GM12878 (cell line): ENCODE data around the gene POU6F2. TPM values are rescaled to one million over a fixed set of nuclear protein-coding genes. Genes with fewer than 3 reads are reported as not detected.

Source experiments
- ATAC-seq: fragments of 200-7000 bp; cut with Tn5 transposase; 3 replicates; pipeline ENCODE4 v1.9.1; 2020; ENCODE audit warnings: mild to moderate bottlenecking, moderate library complexity
- BruUV-seq: library from RNA; stranded (reverse); fragments of 400-500 nt; replicated peaks from 2 replicates; lab custom pipeline; 2021; lab: Mats Ljungman, UMichigan
- CTCF ChIA-PET: fragments of 300-600 bp; sonication (Branson Sonifier 250); formaldehyde crosslinking; extraction: SDS; loops from one replicate; lab custom pipeline; 2021; ENCODE audit warnings: inconsistent platforms; lab: Yijun Ruan, JAX
- POLR2A ChIA-PET: fragments of 350-600 bp; formaldehyde crosslinking; extraction: SDS; loops from one replicate; lab custom pipeline; 2021; ENCODE audit warnings: inconsistent platforms; lab: Charles Lee
- RAD21 ChIA-PET: fragments of 300-600 bp; sonication (Branson Sonifier 250); formaldehyde crosslinking; loops from one replicate; lab custom pipeline; 2023; ENCODE audit warnings: antibody characterized with exemption; ENCODE audit not compliant: unreplicated experiment; lab: Charles Lee
- SMC1A ChIA-PET: fragments of 300-600 bp; sonication (Branson Sonifier 250); formaldehyde crosslinking; loops from one replicate; lab custom pipeline; 2023; ENCODE audit not compliant: unreplicated experiment, uncharacterized antibody; lab: Charles Lee
- DNase-seq: peaks from one replicate; pipeline ENCODE4 v3.0.0-alpha.2; 2011; ENCODE audit warnings: low read depth, low spot score
- FAIRE-seq: peaks from 3 replicates; lab custom pipeline; 2011; peaks lifted over from hg19 to GRCh38; lab: Jason Lieb, UNC
- H2AFZ ChIP-seq: 2 replicates; pipeline ENCODE4 v1.6.0; 2011; ENCODE audit warnings: low read depth, low read length, control low read depth; ENCODE audit not compliant: control insufficient read depth
- H3K27ac ChIP-seq: 2 replicates; pipeline ENCODE4 v1.5.1; 2011; ENCODE audit warnings: control low read depth; ENCODE audit not compliant: control insufficient read depth, insufficient read depth
- H3K27me3 ChIP-seq, 2 experiments: replicated peaks in 1 of 2; 2 replicates each; pipeline versions ENCODE4 v1.6.0 to v1.6.1; 2011; ENCODE audit warnings: low read length in 1 of 2; ENCODE audit not compliant: control insufficient read depth in 2 of 2, insufficient read depth in 2 of 2
- H3K36me3 ChIP-seq, 2 experiments: 2 replicates each; pipeline ENCODE4 v1.5.1; 2011; ENCODE audit warnings: low read length in 1 of 2; ENCODE audit not compliant: control insufficient read depth in 2 of 2, insufficient read depth in 2 of 2
- H3K4me1 ChIP-seq: 2 replicates; pipeline ENCODE4 v1.6.1; 2011; ENCODE audit warnings: mild to moderate bottlenecking, low read length, moderate library complexity, mixed read lengths; ENCODE audit not compliant: control insufficient read depth, insufficient read depth
- H3K4me2 ChIP-seq: 2 replicates; pipeline ENCODE4 v1.6.0; 2011; ENCODE audit warnings: control low read depth; ENCODE audit not compliant: control insufficient read depth, insufficient read depth
- H3K4me3 ChIP-seq: fragments of 200-600 bp; sonication (generic); 2 replicates; pipeline ENCODE4 v1.5.1; 2016
- H3K79me2 ChIP-seq: 2 replicates; pipeline ENCODE4 v1.6.0; 2011; ENCODE audit warnings: low read length; ENCODE audit not compliant: control insufficient read depth, insufficient read depth
- H3K9ac ChIP-seq: 2 replicates; pipeline ENCODE4 v1.8.0; 2011; ENCODE audit warnings: low read length, control low read depth, mixed read lengths; ENCODE audit not compliant: control insufficient read depth, insufficient read depth
- H3K9me3 ChIP-seq: replicated peaks from 3 replicates; pipeline ENCODE4 v1.5.1; 2011; ENCODE audit warnings: mild to moderate bottlenecking, low read length; ENCODE audit not compliant: control insufficient read depth, insufficient read depth
- H4K20me1 ChIP-seq: 2 replicates; pipeline ENCODE4 v1.6.0; 2011; ENCODE audit not compliant: control insufficient read depth, insufficient read depth
- CHD2 ChIP-seq: IDR thresholded peaks from 2 replicates; pipeline ENCODE4 v1.6.1; 2011; ENCODE audit warnings: low read depth, low read length, improper control_type of control experiment, borderline replicate concordance
- GATAD2B ChIP-seq: fragments of 450-650 bp; conservative IDR thresholded peaks from 2 replicates; pipeline ENCODE4 v1.6.1; 2017; ENCODE audit warnings: low read depth, mild to moderate bottlenecking, moderate library complexity
- HDAC6 ChIP-seq: fragments of 200-600 bp; sonication (generic); IDR thresholded peaks from one replicate; pipeline ENCODE4 v1.8.0; 2017; ENCODE audit warnings: antibody characterized with exemption; ENCODE audit not compliant: unreplicated experiment
- MEF2B ChIP-seq: fragments of 450-650 bp; IDR thresholded peaks from 2 replicates; pipeline ENCODE4 v1.6.1; 2018; ENCODE audit warnings: mild to moderate bottlenecking, moderate library complexity; ENCODE audit not compliant: partially characterized antibody, poor library complexity, severe bottlenecking
- MXI1 ChIP-seq: fragments of 150-350 bp; IDR thresholded peaks from 2 replicates; pipeline ENCODE4 v1.6.1; 2011; ENCODE audit warnings: low read depth, mild to moderate bottlenecking, inconsistent platforms, low read length, improper control_type of control experiment
- MYB ChIP-seq: fragments of 150-350 bp; IDR thresholded peaks from 2 replicates; pipeline ENCODE4 v1.6.1; 2014; ENCODE audit warnings: mild to moderate bottlenecking, low read depth, low read length, borderline replicate concordance
- NFIC ChIP-seq: IDR thresholded peaks from 2 replicates; pipeline ENCODE4 v1.6.1; 2012; ENCODE audit warnings: low read depth, mild to moderate bottlenecking, inconsistent platforms, low read length, moderate library complexity
- NFYB ChIP-seq: IDR thresholded peaks from 2 replicates; pipeline ENCODE4 v1.6.1; 2011; ENCODE audit warnings: low read depth, mild to moderate bottlenecking, low read length, improper control_type of control experiment, moderate library complexity; ENCODE audit not compliant: insufficient read depth
- PAX5 ChIP-seq: IDR thresholded peaks from 2 replicates; pipeline ENCODE4 v1.6.1; 2011; ENCODE audit warnings: low read depth, low read length, borderline replicate concordance
- PML ChIP-seq: IDR thresholded peaks from 2 replicates; pipeline ENCODE4 v1.6.1; 2012; ENCODE audit warnings: low read length, inconsistent platforms
- RAD21 ChIP-seq: IDR thresholded peaks from 2 replicates; pipeline ENCODE4 v1.6.1; 2011; ENCODE audit warnings: mild to moderate bottlenecking, low read depth, low read length, moderate library complexity; ENCODE audit not compliant: insufficient read depth
- SIN3A ChIP-seq: IDR thresholded peaks from 2 replicates; pipeline ENCODE4 v1.6.1; 2012; ENCODE audit warnings: low read depth, low read length, improper control_type of control experiment
- SIX5 ChIP-seq: IDR thresholded peaks from 2 replicates; pipeline ENCODE4 v1.6.1; 2011; ENCODE audit warnings: mild to moderate bottlenecking, low read depth, low read length, moderate library complexity; ENCODE audit not compliant: severe bottlenecking
- SRF ChIP-seq, 2 experiments: IDR thresholded peaks; 2 replicates each; pipeline ENCODE4 v1.6.1; 2011; ENCODE audit warnings: low read depth in 2 of 2, low read length in 2 of 2, mild to moderate bottlenecking in 1 of 2, moderate library complexity in 1 of 2
- SUPT20H ChIP-seq: IDR thresholded peaks from 2 replicates; pipeline ENCODE4 v1.6.1; 2011; ENCODE audit warnings: low read depth, mild to moderate bottlenecking, low read length, moderate library complexity, borderline replicate concordance; ENCODE audit not compliant: control insufficient read depth
- TARDBP ChIP-seq: IDR thresholded peaks from 2 replicates; pipeline ENCODE4 v1.6.1; 2016; ENCODE audit warnings: borderline replicate concordance
- TBL1XR1 ChIP-seq: IDR thresholded peaks from 2 replicates; pipeline ENCODE4 v1.6.1; 2012; ENCODE audit warnings: low read depth, low read length, improper control_type of control experiment
- WGBS: methylation state at CpG from one replicate; pipeline ENCODE4 v1.1.6; 2016; ENCODE audit warnings: low lambda C conversion rate; ENCODE audit not compliant: insufficient replicate concordance, insufficient coverage; ENCODE audit errors: missing lambda C conversion rate; 5-methylcytosine and 5-hydroxymethylcytosine counted together
- in situ Hi-C: fragments of 300-500 bp; cut with MboI; formaldehyde crosslinking; loops from 9 replicates; pipeline ENCODE4 v1.14.3; 2018; ENCODE audit warnings: mixed read lengths
- intact Hi-C: fragments of 100-400 bp; cut with micrococcal nuclease; formaldehyde crosslinking; loops from one replicate; pipeline ENCODE4 v1.14.2; 2022; ENCODE audit not compliant: unreplicated experiment
- polyA plus RNA-seq, 11 experiments: library from polyadenylated mRNA; depleted of rRNA in 4 of 11; unstranded in 6 of 11; stranded (reverse) in 5 of 11; fragments of >200 nt; fragmentation: Nextera tagmentation in 4 of 11; fragmentation: Illumina TruSeq in 1 of 11; extraction: Ambion mirVana in 4 of 11; extraction: Trizol in 1 of 11; gene quantifications; 1 replicate in 1 of 11; 2 replicates in 10 of 11; pipeline versions ENCODE4 v1.2.1 to v1.2.3, GENCODE V29; 2011 to 2016; ENCODE audit warnings: inconsistent platforms in 2 of 11, missing spikeins in 2 of 11, low read depth in 1 of 11
- total RNA-seq, 4 experiments: library from RNA; depleted of rRNA in 3 of 4; stranded (reverse); fragments of >200 nt in 3 of 4; fragmentation: Illumina TruSeq in 1 of 4; extraction: Trizol in 1 of 4; gene quantifications; 2 replicates each; pipeline versions ENCODE4 v1.2.1 to v1.2.3, GENCODE V29; 2013 to 2021
- TF ChIP-seq, protein P1 (sequence below): fragments of 450-650 bp; IDR thresholded peaks from 2 replicates; pipeline ENCODE4 v1.6.1; 2018; ENCODE audit warnings: mild to moderate bottlenecking, low read depth, moderate library complexity; ENCODE audit not compliant: partially characterized antibody
- TF ChIP-seq, protein P2 (sequence below): IDR thresholded peaks from 2 replicates; pipeline ENCODE4 v1.6.1; 2012; ENCODE audit warnings: low read depth, low read length, improper control_type of control experiment

POU6F2 gene
- total and polyA plus RNA-seq, 10 of the 15 experiments (the other 5 are each of a cell fraction or from before 2014, with no cell fraction given) = 0.10 TPM; not detected in 9

DNA sequence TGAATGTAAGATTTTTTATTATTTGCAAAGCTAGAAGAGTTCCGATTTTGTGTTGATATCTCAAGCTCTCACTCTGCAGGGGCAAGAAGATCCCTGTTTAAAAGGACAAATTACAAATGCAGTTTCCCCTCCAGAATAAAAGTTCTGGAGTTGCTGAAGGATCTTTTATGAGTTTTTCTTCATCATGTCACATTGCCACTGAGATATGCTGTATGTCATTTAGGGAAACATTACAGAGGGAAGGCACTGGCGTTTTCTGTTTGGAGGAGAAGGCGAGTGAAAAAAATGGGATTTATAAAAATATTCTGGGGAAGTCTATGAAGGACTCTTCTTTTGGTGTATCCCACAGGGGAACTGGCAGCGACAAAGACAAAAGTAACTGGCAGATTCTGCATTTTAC lies 57.4 kb downstream of the POU6F2 start:
- TF ChIP-seq, protein P1, sequence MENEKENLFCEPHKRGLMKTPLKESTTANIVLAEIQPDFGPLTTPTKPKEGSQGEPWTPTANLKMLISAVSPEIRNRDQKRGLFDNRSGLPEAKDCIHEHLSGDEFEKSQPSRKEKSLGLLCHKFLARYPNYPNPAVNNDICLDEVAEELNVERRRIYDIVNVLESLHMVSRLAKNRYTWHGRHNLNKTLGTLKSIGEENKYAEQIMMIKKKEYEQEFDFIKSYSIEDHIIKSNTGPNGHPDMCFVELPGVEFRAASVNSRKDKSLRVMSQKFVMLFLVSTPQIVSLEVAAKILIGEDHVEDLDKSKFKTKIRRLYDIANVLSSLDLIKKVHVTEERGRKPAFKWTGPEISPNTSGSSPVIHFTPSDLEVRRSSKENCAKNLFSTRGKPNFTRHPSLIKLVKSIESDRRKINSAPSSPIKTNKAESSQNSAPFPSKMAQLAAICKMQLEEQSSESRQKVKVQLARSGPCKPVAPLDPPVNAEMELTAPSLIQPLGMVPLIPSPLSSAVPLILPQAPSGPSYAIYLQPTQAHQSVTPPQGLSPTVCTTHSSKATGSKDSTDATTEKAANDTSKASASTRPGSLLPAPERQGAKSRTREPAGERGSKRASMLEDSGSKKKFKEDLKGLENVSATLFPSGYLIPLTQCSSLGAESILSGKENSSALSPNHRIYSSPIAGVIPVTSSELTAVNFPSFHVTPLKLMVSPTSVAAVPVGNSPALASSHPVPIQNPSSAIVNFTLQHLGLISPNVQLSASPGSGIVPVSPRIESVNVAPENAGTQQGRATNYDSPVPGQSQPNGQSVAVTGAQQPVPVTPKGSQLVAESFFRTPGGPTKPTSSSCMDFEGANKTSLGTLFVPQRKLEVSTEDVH = no peak
- no peak for TF ChIP-seq RAD21
- no peak for TF ChIP-seq SIX5
- TF ChIP-seq HDAC6 = no peak
- TF ChIP-seq TBL1XR1 = no peak
- TF ChIP-seq MEF2B = no peak
- TF ChIP-seq SUPT20H = no peak
- no peak for TF ChIP-seq NFYB
- TF ChIP-seq PML = no peak
- TF ChIP-seq SRF (IDR thresholded peaks at IDR 0.05; ENCODE audit: low read depth in 2 of 2, low read length in 2 of 2) = no peak
- TF ChIP-seq MXI1 = no peak
- TF ChIP-seq PAX5 = no peak
- no peak for TF ChIP-seq SIN3A
- no peak for TF ChIP-seq TARDBP
- TF ChIP-seq CHD2 = no peak
- TF ChIP-seq, protein P2, sequence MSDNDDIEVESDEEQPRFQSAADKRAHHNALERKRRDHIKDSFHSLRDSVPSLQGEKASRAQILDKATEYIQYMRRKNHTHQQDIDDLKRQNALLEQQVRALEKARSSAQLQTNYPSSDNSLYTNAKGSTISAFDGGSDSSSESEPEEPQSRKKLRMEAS = no peak
- no peak for TF ChIP-seq NFIC
- TF ChIP-seq GATAD2B = no peak
- no peak for TF ChIP-seq MYB
- Histone ChIP-seq H3K9ac (no peak overlapping the region), H3K4me2 (no peak overlapping the region), H3K79me2 (no peaks in the 10 kb centered on the region), H3K9me3 (no peaks in the 10 kb centered on the region), H3K27ac (no peak overlapping the region), H3K27me3 (no peaks in the 10 kb centered on the region), H3K4me3 (no peak overlapping the region), H3K4me1 (no peaks in the 10 kb centered on the region), H3K36me3 (no peaks in the 10 kb centered on the region), H2AFZ (no peak overlapping the region), H4K20me1 (no peaks in the 10 kb centered on the region)
- in situ Hi-C loops (no loop called here), intact Hi-C loops (no loop called here)
- 17% methylated on average over 4 of the region's 4 CpGs for WGBS
- ATAC-seq (no peak), FAIRE-seq (no peak), DNase-seq (no peak)
- RAD21 ChIA-PET = no interaction called here
- no TSS peak for BruUV-seq
- POLR2A ChIA-PET = no interaction called here
- CTCF ChIA-PET = interaction anchor here (0.6 kb wide), 1 partner anchor 639 kb away, joined by 4 read pairs; no protein-coding TSS in a partner anchor
- SMC1A ChIA-PET = interaction anchor here (0.8 kb wide), 1 partner anchor 900 kb away, joined by 3 read pairs; no protein-coding TSS in a partner anchor
